Activated CD4-positive, alpha-beta T cell treated with anti-CD3 and anti-CD28 coated beads for 1 hour (primary cell): ENCODE measurements around the gene FRMD4A.
"Not testable (repeated sequence)": the region's sequence is repeated elsewhere in the genome, so short reads cannot be mapped to it uniquely, and the experiment has no call there.

Experiments
- DNase-seq: peaks from one replicate; pipeline ENCODE4 v3.0.0-alpha.2; 2020

Gene FRMD4A

GRCh38 chr10:13971601-13972475 lies 358.9 kb downstream of the FRMD4A start:
- no peak for DNase-seq

DNA sequence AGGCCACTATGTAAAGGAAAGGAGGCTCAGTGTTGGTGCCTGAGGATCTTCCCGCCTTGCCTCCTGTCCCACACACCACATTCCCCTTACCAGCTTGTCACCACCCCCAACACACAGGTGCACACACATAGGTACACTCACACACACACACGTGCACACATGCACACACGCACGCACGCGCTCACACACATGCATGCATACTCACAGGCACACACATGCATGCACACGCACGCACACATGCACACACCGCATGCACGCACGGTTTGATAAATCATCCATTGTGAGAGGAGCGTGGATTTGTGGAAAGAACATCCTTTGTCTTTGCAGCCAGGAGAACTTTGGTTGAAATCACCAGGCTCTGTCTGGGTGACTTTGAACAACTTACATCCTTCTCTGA lies 359.8 kb downstream of the FRMD4A start:
- no peak for DNase-seq

GRCh38 chr10:13970236-13970956 lies 360.3 kb downstream of the FRMD4A start:
- no peak for DNase-seq

DNA sequence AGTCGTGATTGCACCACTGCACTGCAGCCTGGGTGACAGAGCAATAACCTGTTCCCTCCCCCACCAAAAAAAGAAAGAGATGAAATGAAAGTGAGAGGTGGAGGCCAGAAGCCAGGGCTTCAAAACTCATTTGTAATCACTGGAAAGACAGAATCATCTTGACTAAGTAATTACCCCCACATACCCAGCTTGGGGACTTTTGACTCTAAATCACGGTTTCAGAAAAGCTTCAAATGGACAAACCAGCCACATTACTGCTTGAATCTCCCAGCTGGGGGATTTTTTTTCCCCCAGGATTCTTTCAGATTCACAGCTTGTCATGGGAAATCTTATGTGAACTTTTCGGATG lies 361.0 kb downstream of the FRMD4A start:
- DNase-seq = no peak

- DNase-seq = no peak
Observed at GRCh38 chr10:13969118-13969791, 361.5 kb downstream of the FRMD4A start.

DNA sequence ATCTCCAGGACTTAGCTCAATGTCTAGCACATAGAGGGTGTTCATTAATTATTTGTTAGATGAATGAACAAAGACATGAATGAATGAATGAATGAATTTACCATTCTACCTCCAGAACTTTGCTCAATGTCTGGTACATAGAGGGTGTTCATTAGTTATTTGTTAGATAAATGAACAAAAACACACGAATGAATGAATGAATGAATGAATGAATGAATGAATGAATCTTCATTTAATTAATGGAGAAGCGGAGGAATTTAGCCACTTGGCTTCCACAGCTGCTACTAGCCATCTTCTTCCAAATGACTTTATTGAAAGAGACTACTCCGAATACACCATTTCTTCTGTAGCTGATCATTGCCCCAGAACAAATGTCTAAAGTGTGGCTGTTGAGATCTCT lies 368.9 kb downstream of the FRMD4A start:
- no peak for DNase-seq

DNA sequence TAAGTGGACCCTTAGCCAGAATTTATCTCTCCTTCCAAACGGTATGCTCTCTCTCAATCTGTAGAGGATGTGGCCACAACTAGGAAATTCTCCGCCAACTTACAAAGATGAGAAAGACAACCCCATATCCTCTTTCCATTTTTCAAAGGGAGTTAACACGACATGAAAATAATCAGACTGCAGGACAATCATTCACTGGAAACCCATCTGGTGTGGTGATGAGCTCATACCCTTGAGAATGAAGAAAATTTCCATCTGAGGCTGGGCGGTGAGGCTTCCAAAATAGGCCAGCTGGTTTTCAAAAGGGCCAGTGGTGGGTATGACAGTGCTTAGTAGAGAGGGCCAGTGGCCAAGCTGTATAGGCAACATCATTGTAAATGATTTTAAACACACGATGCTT lies 369.6 kb downstream of the FRMD4A start:
- no peak for DNase-seq

- DNase-seq = no peak
Observed at GRCh38 chr10:13960603-13961002, 370.1 kb downstream of the FRMD4A start.

DNA sequence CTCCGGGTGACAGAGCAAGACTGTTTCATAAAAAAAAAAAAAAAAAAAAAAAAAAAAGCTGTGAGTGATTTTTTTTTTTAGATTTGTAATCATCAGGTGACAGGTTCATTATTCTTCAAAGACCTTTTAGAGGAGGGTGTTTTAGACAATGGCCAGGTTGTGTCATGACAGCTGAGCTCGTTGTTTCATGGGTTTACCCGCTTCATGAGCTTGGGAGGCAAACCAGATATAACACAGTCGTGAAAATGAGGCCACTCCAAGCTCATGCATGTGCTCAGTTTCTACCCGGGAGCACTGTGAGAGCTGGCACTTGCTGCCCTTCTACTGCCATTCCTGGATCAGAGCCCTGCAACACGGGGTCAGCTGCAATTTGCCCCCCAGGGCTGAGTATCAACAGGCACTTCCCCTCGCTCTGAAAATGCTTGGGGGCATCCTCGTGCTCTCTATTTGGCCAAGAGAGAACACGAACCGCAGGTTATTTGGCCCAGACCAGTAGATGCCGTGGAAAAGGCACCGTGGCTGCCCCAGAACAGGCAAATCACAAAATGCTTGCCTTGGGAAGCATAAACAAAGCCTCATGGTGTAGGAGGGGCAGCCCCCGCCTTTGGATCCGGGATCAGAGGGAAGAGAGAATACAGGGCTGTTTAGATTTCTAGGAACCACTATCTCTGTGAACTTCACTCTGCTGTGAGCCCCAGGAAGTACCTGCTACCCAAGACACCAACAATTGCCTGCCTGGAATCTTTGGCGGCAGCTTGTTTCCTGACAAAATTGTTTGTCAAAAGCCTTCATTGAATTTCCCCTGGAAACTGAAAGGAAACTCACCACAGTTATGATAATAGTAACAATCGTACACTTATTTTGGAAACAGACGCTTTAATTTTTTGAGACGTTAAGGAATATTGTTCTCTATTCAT lies 371.0 kb downstream of the FRMD4A start:
- no peak for DNase-seq

DNA sequence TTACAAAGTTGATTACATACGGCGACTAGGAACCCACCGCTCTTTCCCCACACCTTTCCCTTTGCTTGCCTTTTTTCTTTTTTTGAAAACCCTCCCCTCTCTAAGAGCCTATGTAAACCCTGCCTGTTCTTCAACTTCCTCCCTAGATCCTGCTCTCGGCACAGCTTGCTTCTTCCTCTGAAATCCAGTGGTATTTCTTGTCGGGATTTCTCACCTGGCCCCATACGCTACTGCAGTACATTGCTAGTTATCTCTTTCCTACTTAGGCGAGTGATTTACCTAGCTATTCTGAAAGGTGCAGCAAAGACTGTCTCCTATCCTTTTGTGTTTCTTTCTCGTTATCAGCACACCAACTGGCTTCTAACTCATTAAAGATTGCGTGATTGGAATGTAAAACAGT lies 372.9 kb downstream of the FRMD4A start:
- DNase-seq = no peak

DNA sequence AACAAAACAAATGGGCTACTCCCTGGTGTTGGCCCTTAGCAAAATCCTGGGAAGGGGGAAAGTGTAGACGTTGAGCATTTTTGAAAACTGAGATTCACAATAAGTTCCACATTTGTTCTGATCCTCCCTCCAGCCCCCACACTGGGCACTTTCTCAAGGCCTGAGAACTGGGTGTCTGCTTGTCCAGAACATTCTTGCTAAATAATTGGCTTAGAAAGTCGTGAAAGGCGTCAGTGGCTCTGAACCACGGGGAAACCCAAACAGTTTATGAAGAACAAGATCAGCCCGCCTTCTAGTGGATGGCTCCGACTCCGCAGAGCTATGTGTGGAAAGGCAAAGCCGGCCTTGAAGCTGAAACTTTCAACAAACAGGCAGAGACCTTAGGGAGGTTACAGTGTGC lies 373.9 kb downstream of the FRMD4A start:
- DNase-seq = no peak

- no peak for DNase-seq
Observed at GRCh38 chr10:13955409-13956068, 375.2 kb downstream of the FRMD4A start.

DNA sequence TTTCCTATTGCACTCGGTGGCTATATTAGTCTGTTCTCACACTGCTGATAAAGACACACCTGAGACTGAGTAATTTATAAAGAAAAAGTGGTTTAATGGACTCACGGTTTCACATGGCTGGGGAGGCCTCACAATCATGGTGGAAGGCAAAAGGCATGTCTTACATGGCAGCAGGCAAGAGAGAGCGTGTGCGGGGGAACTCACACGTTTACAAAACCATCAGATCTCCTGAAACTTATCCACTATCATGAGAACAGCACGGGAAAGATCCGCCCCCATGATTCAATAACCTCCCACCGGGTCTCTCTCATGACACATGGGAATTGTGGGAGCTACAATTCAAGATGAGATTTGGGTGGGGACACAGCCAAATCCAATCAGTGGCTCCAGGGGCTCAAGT lies 376.5 kb downstream of the FRMD4A start:
- not testable (repeated sequence) for DNase-seq

DNA sequence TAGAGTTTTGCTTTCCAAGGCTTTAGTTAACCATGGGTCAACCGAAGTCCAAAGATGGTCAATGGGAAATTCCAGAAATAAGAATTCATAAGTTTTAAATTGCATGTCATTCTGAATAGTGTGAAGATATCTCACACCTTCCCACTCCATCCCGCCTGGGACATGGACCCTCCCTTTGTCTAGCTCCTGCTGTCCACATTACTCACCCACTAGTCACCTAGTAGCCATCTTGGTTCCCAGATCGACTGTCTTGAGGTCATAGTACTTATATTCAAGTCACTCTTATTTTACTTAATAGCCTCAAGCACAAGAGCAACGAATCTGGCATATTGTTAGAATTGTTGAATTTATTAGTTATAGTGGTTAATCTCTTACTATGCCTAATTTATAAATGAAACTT lies 377.4 kb downstream of the FRMD4A start:
- no peak for DNase-seq

DNA sequence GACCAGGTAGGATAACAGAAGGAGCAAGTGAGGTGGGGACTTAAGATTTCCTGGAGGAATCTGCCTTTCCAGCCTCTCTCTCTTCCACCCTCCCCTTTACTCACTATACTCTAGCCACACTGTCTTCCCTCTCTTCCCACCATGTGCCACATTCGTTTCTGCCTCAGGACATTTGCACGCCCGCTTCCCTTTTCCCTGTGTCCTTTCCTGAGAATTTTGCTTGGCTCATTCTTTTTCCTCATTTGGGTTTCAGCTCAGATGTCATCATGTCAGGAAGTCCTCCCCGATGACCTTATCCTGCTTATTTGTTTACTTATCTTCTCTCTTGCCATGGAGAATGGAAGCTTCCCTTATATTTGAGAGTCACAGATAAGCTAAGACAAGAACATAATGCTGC lies 380.2 kb downstream of the FRMD4A start:
- no peak for DNase-seq

DNA sequence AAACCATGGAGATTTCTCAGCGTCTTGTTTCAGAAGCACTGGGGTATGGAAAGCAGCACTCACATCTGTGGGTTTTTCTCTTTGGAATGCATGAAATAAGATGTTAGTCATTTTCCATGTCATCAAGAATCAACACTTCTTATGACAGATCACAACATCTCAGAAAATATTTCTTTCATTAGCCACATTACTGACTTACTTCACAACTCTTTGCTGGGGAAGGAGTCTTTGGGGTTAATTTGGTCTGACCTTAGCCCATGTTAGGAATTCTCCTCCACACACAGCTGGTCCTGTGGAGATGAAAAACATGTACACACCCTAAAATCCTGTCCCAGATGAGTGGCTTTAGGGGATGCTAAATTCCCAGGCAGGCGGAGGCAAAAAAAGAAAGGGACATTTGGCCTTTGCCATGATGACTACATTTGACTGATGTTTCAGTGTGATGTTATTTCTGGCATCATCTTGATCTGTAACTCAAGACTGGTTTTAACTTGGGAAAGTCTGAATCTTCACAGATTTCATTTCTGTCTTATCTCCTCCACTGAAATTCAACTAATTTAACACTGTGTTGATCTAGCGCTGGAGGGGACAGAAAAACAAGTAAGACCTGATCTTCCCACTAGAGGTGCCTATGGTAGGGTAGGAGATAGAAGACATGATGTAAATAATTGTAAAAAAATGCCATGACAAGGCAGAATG lies 380.7 kb downstream of the FRMD4A start:
- DNase-seq = no peak

DNA sequence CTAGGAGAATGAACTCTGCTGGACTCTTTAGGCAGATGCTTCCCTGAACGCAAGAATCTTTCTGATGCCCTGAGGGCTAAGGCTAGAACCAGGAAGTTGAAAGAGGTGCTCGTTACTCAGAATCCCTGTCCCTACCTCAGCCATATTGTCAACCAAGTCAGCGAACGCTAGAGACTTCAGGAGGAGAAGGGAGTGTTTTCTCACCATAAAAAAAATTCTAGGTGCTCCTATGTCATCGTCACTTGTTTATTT lies 384.6 kb downstream of the FRMD4A start:
- DNase-seq = no peak

GRCh38 chr10:13945390-13946208 lies 385.1 kb downstream of the FRMD4A start:
- no peak for DNase-seq

GRCh38 chr10:13944823-13945222 lies 385.9 kb downstream of the FRMD4A start:
- DNase-seq = no peak

GRCh38 chr10:13943735-13944398 lies 386.9 kb downstream of the FRMD4A start:
- DNase-seq = no peak
